ENCODE data around the gene LAYN. TPM values are rescaled to one million over a fixed set of nuclear protein-coding genes. Genes with fewer than 3 reads are reported as not detected.

LAYN gene
- total and polyA plus RNA-seq, 3 donors from 2014 or later, result 7.0 to 9.5 (median 8.7) TPM

- 52 to 73% methylated on average over 4 of the region's 4 CpGs for WGBS, 2 donors
- Histone ChIP-seq H3K9me3 (no peaks in the 10 kb centered on the region), H3K4me3 (no peak overlapping the region), H3K4me1 (no peaks in the 10 kb centered on the region), H3K27me3 (no peaks in the 10 kb centered on the region), H3K27ac (no peak overlapping the region), H3K36me3 (ENCODE audit: low read depth, missing control alignments) (no peaks in the 10 kb centered on the region)
- no peak for DNase-seq
- intact Hi-C loops (cut with DNase I; ENCODE audit: low total_unique reads), result no loop called here
- TF ChIP-seq CTCF (IDR thresholded peaks at IDR 0.05) (no peak), POLR2A (IDR thresholded peaks at IDR 0.05) (no peak)
Measured at GRCh38 chr11:111582881-111583280, 42.4 kb downstream of the LAYN start.

- no peaks in the 10 kb centered on the region for H3K4me1 ChIP-seq
- no peak overlapping the region for H3K4me3 ChIP-seq
- no peaks in the 10 kb centered on the region for H3K36me3 ChIP-seq (ENCODE audit: low read depth, missing control alignments)
- no peak overlapping the region for H3K27ac ChIP-seq
- H3K27me3 ChIP-seq, result no peaks in the 10 kb centered on the region
- WGBS, 2 donors, result 46 to 48% methylated on average over 2 of the region's 2 CpGs
- H3K9me3 ChIP-seq, result no peaks in the 10 kb centered on the region
- TF ChIP-seq CTCF (IDR thresholded peaks at IDR 0.05), result no peak
- no peak for TF ChIP-seq POLR2A (IDR thresholded peaks at IDR 0.05)
- intact Hi-C loops (cut with DNase I; ENCODE audit: low total_unique reads), result no loop called here
- no peak for DNase-seq
Measured at GRCh38 chr11:111585371-111585770, 44.9 kb downstream of the LAYN start.

GRCh38 chr11:111586388-111586831 is 45.9 kb downstream of the LAYN start:
- H3K4me3 ChIP-seq, result no peak overlapping the region
- H3K36me3 ChIP-seq (ENCODE audit: low read depth, missing control alignments), result no peaks in the 10 kb centered on the region
- TF ChIP-seq POLR2A (IDR thresholded peaks at IDR 0.05) (no peak), CTCF (IDR thresholded peaks at IDR 0.05) (peak; percentile 36 to 47 (median 47))
- no peaks in the 10 kb centered on the region for H3K9me3 ChIP-seq
- WGBS, 2 donors, result 14 to 46% methylated on average over 1 of the region's 1 CpG
- peak; percentile 61 for DNase-seq
- intact Hi-C loops (cut with DNase I; ENCODE audit: low total_unique reads), result no loop called here
- H3K27me3 ChIP-seq, result no peaks in the 10 kb centered on the region
- H3K27ac ChIP-seq, result no peak overlapping the region
- H3K4me1 ChIP-seq, result no peaks in the 10 kb centered on the region

- no peak for DNase-seq
- H3K4me1 ChIP-seq, result no peaks in the 10 kb centered on the region
- no peaks in the 10 kb centered on the region for H3K9me3 ChIP-seq
- WGBS, 2 donors, result 61 to 69% methylated on average over 2 of the region's 2 CpGs
- H3K27ac ChIP-seq, result no peak overlapping the region
- no peaks in the 10 kb centered on the region for H3K36me3 ChIP-seq (ENCODE audit: low read depth, missing control alignments)
- intact Hi-C loops (cut with DNase I; ENCODE audit: low total_unique reads), result no loop called here
- TF ChIP-seq CTCF (IDR thresholded peaks at IDR 0.05) (peak in 1 of 3 experiments; percentile 24), POLR2A (IDR thresholded peaks at IDR 0.05) (no peak)
- H3K4me3 ChIP-seq, result no peak overlapping the region
- H3K27me3 ChIP-seq, result no peaks in the 10 kb centered on the region
Measured at GRCh38 chr11:111589114-111589513, 48.6 kb downstream of the LAYN start.

GRCh38 chr11:111589886-111590499 is 49.5 kb downstream of the LAYN start:
- Histone ChIP-seq H3K36me3 (ENCODE audit: low read depth, missing control alignments) (no peaks in the 10 kb centered on the region), H3K4me3 (no peak overlapping the region), H3K27me3 (no peaks in the 10 kb centered on the region), H3K9me3 (no peaks in the 10 kb centered on the region), H3K4me1 (no peaks in the 10 kb centered on the region), H3K27ac (no peak overlapping the region)
- no peak for DNase-seq
- intact Hi-C loops (cut with DNase I; ENCODE audit: low total_unique reads), result no loop called here
- WGBS, 2 donors, result 64 to 77% methylated on average over 5 of the region's 5 CpGs
- TF ChIP-seq POLR2A (IDR thresholded peaks at IDR 0.05) (no peak), CTCF (IDR thresholded peaks at IDR 0.05) (no peak)
